Erythroblast (primary cell): ENCODE data around the gene VPS26B.

Experiments
- DNase-seq, 2 experiments: peaks; one replicate each; lab custom pipeline; 2025; lab: John Stamatoyannopoulos, UW
- GATA1 ChIP-seq: IDR thresholded peaks from 2 replicates; pipeline ENCODE4 v1.6.1; 2011; ENCODE audit warnings: low read depth, mild to moderate bottlenecking, control low read depth, low read length, moderate library complexity
- POLR2A ChIP-seq: IDR thresholded peaks from 2 replicates; pipeline ENCODE4 v1.6.1; 2011; ENCODE audit warnings: mild to moderate bottlenecking, low read length

VPS26B gene

GRCh38 chr11:134288486-134288885 is 64.0 kb downstream of the VPS26B start:
- TF ChIP-seq POLR2A (no peak), GATA1 (no peak)
- no peak for DNase-seq

- no peak for DNase-seq
- TF ChIP-seq GATA1 = no peak
- no peak for TF ChIP-seq POLR2A
These were observed 64.7 kb downstream of the VPS26B start for GRCh38 chr11:134289167-134289566.

GRCh38 chr11:134289789-134290188 is 65.3 kb downstream of the VPS26B start:
- TF ChIP-seq GATA1 (no peak), POLR2A (no peak)
- no peak for DNase-seq

GRCh38 chr11:134290646-134291045 is 66.2 kb downstream of the VPS26B start:
- DNase-seq = no peak
- TF ChIP-seq POLR2A (no peak), GATA1 (no peak)

- TF ChIP-seq POLR2A = no peak
- no peak for TF ChIP-seq GATA1
- DNase-seq = no peak
These were observed 66.7 kb downstream of the VPS26B start for GRCh38 chr11:134291196-134291595.

- DNase-seq = no peak
- TF ChIP-seq POLR2A (no peak), GATA1 (no peak)
These were observed 68.2 kb downstream of the VPS26B start for GRCh38 chr11:134292661-134293060.

- TF ChIP-seq POLR2A (no peak), GATA1 (no peak)
- DNase-seq = no peak
These were observed 68.9 kb downstream of the VPS26B start for GRCh38 chr11:134293119-134294113.

- TF ChIP-seq POLR2A (no peak), GATA1 (no peak)
- DNase-seq = no peak
These were observed 70.2 kb downstream of the VPS26B start for GRCh38 chr11:134294664-134295063.
